H1 (cell line): ENCODE results near the gene RUFY3. TPM values are rescaled to one million over a fixed set of nuclear protein-coding genes. Genes with fewer than 3 reads are reported as not detected.

Source experiments
- CEBPB ChIP-seq: IDR thresholded peaks from 2 replicates; pipeline ENCODE4 v1.6.1; 2012; ENCODE audit warnings: low read depth, low read length
- CTBP2 ChIP-seq: IDR thresholded peaks from 2 replicates; pipeline ENCODE4 v1.7.0; 2011; ENCODE audit warnings: borderline replicate concordance, mild to moderate bottlenecking, moderate library complexity, mixed read lengths, low read length; ENCODE audit not compliant: insufficient read depth, insufficient read length
- EGR1 ChIP-seq: IDR thresholded peaks from 2 replicates; pipeline ENCODE4 v1.6.1; 2011; ENCODE audit warnings: low read depth, low read length, borderline replicate concordance
- KDM1A ChIP-seq: fragments of 200-600, 300-600 bp; sonication (generic); IDR thresholded peaks from 2 replicates; pipeline ENCODE4 v1.7.1; 2016; ENCODE audit warnings: mild to moderate bottlenecking, low read length, borderline replicate concordance
- KDM4A ChIP-seq: IDR thresholded peaks from one replicate; pipeline ENCODE4 v1.7.1; 2012; ENCODE audit warnings: low read depth, mild to moderate bottlenecking, moderate library complexity, low read length, inconsistent platforms; ENCODE audit not compliant: severe bottlenecking
- PHF8 ChIP-seq: fragments of 200-600 bp; sonication (generic); conservative IDR thresholded peaks from 2 replicates; pipeline ENCODE4 v1.7.1; 2012; ENCODE audit warnings: low read depth, mild to moderate bottlenecking, inconsistent platforms, low read length, moderate library complexity
- POLR2AphosphoS5 ChIP-seq: IDR thresholded peaks from 2 replicates; pipeline ENCODE4 v1.6.1; 2011; ENCODE audit warnings: low read depth, low read length
- SUZ12 ChIP-seq: fragments of 200-600 bp; sonication (generic); IDR thresholded peaks from 2 replicates; pipeline ENCODE4 v1.6.1; 2012; ENCODE audit warnings: mild to moderate bottlenecking, inconsistent platforms, low read length, moderate library complexity, mixed read lengths
- TBP ChIP-seq: IDR thresholded peaks from 2 replicates; pipeline ENCODE4 v1.6.1; 2011; ENCODE audit warnings: low read depth, low read length, improper control_type of control experiment
- polyA plus RNA-seq, 7 experiments: library from polyadenylated mRNA; depleted of rRNA in 3 of 7; stranded (reverse) in 5 of 7; unstranded in 2 of 7; fragments of >200 nt in 5 of 7; fragments of 200-250 nt in 2 of 7; gene quantifications; 1 replicate in 5 of 7; 2 replicates in 1 of 7; 4 replicates in 1 of 7; pipeline versions ENCODE4 v1.2.1 to v1.2.3, GENCODE V29; 2011 to 2013; ENCODE audit warnings: missing spikeins in 2 of 7, mixed read lengths in 2 of 7
- total RNA-seq: library from RNA; stranded (reverse); fragmentation: NEBNext Ultra II Directional; extraction: Animal tissue kit (Norgen Biotek cat#: 25700); gene quantifications from 2 replicates; pipeline ENCODE4 v1.2.1, GENCODE V29; 2021
- TF ChIP-seq, protein P1 (sequence below): fragments of 300-600 bp; sonication (generic); IDR thresholded peaks from 2 replicates; pipeline ENCODE4 v1.7.1; 2012; ENCODE audit warnings: low read length, moderate library complexity, mild to moderate bottlenecking, inconsistent platforms; ENCODE audit not compliant: insufficient replicate concordance

RUFY3 gene
- total and polyA plus RNA-seq, 2 of the 8 experiments (the other 6 are each of a cell fraction or from before 2014, with no cell fraction given) = 7.8 to 33.1 TPM

DNA sequence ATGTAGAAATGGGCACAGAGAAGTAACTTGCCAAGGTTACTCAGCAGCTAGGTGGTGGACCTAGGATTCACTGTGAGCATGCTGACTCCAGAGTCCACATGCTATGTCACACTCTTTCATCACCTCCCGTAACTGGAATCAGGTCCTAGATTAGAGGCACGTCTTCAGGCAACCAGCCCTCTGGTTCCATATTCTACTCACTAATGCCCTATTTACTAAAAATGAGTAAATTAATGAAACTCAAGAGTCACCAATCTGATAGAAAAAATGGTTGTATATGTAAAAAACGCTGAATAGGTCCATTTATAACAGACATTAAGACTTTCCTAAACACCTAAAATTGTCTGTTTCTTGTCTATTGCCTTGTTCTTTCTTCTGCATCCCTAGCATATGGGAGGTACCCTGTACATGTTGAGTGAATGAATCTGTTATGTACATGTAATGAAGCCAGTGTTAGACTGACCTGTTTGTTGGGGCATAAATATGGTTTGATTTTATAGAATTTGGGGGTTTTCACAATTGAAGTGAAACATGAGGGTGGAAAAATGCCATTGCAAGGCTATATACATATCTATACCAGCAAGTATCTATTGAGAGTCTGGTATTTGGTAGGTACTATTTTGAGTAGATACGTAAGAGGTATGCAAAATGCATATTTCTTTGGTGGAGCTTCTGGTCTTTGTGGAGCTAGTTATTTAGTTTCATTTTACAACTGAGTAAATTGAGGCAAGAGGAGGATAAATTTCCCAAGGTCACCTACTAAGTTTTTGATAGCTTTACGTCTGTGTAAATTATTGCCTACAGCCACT, 7.5 kb upstream of the RUFY3 start (continued):
- TF ChIP-seq, protein P1, sequence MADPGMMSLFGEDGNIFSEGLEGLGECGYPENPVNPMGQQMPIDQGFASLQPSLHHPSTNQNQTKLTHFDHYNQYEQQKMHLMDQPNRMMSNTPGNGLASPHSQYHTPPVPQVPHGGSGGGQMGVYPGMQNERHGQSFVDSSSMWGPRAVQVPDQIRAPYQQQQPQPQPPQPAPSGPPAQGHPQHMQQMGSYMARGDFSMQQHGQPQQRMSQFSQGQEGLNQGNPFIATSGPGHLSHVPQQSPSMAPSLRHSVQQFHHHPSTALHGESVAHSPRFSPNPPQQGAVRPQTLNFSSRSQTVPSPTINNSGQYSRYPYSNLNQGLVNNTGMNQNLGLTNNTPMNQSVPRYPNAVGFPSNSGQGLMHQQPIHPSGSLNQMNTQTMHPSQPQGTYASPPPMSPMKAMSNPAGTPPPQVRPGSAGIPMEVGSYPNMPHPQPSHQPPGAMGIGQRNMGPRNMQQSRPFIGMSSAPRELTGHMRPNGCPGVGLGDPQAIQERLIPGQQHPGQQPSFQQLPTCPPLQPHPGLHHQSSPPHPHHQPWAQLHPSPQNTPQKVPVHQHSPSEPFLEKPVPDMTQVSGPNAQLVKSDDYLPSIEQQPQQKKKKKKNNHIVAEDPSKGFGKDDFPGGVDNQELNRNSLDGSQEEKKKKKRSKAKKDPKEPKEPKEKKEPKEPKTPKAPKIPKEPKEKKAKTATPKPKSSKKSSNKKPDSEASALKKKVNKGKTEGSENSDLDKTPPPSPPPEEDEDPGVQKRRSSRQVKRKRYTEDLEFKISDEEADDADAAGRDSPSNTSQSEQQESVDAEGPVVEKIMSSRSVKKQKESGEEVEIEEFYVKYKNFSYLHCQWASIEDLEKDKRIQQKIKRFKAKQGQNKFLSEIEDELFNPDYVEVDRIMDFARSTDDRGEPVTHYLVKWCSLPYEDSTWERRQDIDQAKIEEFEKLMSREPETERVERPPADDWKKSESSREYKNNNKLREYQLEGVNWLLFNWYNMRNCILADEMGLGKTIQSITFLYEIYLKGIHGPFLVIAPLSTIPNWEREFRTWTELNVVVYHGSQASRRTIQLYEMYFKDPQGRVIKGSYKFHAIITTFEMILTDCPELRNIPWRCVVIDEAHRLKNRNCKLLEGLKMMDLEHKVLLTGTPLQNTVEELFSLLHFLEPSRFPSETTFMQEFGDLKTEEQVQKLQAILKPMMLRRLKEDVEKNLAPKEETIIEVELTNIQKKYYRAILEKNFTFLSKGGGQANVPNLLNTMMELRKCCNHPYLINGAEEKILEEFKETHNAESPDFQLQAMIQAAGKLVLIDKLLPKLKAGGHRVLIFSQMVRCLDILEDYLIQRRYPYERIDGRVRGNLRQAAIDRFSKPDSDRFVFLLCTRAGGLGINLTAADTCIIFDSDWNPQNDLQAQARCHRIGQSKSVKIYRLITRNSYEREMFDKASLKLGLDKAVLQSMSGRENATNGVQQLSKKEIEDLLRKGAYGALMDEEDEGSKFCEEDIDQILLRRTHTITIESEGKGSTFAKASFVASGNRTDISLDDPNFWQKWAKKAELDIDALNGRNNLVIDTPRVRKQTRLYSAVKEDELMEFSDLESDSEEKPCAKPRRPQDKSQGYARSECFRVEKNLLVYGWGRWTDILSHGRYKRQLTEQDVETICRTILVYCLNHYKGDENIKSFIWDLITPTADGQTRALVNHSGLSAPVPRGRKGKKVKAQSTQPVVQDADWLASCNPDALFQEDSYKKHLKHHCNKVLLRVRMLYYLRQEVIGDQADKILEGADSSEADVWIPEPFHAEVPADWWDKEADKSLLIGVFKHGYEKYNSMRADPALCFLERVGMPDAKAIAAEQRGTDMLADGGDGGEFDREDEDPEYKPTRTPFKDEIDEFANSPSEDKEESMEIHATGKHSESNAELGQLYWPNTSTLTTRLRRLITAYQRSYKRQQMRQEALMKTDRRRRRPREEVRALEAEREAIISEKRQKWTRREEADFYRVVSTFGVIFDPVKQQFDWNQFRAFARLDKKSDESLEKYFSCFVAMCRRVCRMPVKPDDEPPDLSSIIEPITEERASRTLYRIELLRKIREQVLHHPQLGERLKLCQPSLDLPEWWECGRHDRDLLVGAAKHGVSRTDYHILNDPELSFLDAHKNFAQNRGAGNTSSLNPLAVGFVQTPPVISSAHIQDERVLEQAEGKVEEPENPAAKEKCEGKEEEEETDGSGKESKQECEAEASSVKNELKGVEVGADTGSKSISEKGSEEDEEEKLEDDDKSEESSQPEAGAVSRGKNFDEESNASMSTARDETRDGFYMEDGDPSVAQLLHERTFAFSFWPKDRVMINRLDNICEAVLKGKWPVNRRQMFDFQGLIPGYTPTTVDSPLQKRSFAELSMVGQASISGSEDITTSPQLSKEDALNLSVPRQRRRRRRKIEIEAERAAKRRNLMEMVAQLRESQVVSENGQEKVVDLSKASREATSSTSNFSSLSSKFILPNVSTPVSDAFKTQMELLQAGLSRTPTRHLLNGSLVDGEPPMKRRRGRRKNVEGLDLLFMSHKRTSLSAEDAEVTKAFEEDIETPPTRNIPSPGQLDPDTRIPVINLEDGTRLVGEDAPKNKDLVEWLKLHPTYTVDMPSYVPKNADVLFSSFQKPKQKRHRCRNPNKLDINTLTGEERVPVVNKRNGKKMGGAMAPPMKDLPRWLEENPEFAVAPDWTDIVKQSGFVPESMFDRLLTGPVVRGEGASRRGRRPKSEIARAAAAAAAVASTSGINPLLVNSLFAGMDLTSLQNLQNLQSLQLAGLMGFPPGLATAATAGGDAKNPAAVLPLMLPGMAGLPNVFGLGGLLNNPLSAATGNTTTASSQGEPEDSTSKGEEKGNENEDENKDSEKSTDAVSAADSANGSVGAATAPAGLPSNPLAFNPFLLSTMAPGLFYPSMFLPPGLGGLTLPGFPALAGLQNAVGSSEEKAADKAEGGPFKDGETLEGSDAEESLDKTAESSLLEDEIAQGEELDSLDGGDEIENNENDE = no peak
- TF ChIP-seq CTBP2 = no peak
- TF ChIP-seq TBP = no peak
- TF ChIP-seq KDM1A = no peak
- TF ChIP-seq CEBPB = no peak
- no peak for TF ChIP-seq SUZ12
- TF ChIP-seq POLR2AphosphoS5 = no peak
- TF ChIP-seq KDM4A = no peak
- TF ChIP-seq PHF8 = no peak
- no peak for TF ChIP-seq EGR1
